ENCODE measurements around the gene INIP.

DNA sequence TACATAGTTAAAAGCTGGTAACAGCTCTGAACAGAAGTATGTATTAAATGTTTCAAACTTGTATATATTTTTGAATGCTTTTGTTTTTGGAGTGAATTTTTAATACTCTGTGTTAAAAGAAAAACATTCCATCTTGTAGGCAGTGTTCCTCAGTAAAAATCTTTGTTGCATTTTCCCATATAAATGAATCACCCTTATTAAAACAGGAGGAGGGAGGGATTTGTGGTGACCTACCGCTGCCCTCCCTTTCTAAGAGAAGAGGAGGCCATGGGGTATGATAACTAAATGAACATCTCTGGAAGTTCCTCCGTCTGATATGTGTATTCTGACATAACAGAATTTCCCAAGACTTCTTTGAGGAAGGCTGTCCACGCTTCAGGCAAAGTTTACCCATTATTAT, 53.4 kb downstream of the INIP start:
- TF ChIP-seq, protein P1, sequence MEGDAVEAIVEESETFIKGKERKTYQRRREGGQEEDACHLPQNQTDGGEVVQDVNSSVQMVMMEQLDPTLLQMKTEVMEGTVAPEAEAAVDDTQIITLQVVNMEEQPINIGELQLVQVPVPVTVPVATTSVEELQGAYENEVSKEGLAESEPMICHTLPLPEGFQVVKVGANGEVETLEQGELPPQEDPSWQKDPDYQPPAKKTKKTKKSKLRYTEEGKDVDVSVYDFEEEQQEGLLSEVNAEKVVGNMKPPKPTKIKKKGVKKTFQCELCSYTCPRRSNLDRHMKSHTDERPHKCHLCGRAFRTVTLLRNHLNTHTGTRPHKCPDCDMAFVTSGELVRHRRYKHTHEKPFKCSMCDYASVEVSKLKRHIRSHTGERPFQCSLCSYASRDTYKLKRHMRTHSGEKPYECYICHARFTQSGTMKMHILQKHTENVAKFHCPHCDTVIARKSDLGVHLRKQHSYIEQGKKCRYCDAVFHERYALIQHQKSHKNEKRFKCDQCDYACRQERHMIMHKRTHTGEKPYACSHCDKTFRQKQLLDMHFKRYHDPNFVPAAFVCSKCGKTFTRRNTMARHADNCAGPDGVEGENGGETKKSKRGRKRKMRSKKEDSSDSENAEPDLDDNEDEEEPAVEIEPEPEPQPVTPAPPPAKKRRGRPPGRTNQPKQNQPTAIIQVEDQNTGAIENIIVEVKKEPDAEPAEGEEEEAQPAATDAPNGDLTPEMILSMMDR (IDR thresholded peaks at IDR 0.05), result no peak
- TF ChIP-seq RARB (CRISPR knock-in tag; IDR thresholded peaks at IDR 0.05) (no peak), POLR2A (IDR thresholded peaks at IDR 0.05; ENCODE audit: low read length) (no peak), NFE2L2 (conservative IDR thresholded peaks at IDR 0.05; ENCODE audit: low read length) (no peak), ZFP36 (IDR thresholded peaks at IDR 0.05; ENCODE audit: borderline replicate concordance, partially characterized antibody) (no peak), NR3C1 (IDR thresholded peaks at IDR 0.05) (no peak), MYC (IDR thresholded peaks at IDR 0.05; ENCODE audit: borderline replicate concordance, low read length) (no peak), KDM5A (IDR thresholded peaks at IDR 0.05) (no peak), RAD21 (conservative IDR thresholded peaks at IDR 0.05 in 1 of 2, IDR thresholded peaks at IDR 0.05 in 1 of 2) (no peak), RNF2 (IDR thresholded peaks at IDR 0.05; ENCODE audit: borderline replicate concordance, low read depth) (no peak), RCOR1 (IDR thresholded peaks at IDR 0.05; ENCODE audit: low read depth, low read length) (no peak)
- TF ChIP-seq, protein P2, sequence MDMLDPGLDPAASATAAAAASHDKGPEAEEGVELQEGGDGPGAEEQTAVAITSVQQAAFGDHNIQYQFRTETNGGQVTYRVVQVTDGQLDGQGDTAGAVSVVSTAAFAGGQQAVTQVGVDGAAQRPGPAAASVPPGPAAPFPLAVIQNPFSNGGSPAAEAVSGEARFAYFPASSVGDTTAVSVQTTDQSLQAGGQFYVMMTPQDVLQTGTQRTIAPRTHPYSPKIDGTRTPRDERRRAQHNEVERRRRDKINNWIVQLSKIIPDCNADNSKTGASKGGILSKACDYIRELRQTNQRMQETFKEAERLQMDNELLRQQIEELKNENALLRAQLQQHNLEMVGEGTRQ (IDR thresholded peaks at IDR 0.05), result no peak
- TF ChIP-seq, protein P3, sequence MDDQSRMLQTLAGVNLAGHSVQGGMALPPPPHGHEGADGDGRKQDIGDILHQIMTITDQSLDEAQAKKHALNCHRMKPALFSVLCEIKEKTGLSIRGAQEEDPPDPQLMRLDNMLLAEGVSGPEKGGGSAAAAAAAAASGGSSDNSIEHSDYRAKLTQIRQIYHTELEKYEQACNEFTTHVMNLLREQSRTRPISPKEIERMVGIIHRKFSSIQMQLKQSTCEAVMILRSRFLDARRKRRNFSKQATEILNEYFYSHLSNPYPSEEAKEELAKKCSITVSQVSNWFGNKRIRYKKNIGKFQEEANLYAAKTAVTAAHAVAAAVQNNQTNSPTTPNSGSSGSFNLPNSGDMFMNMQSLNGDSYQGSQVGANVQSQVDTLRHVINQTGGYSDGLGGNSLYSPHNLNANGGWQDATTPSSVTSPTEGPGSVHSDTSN (IDR thresholded peaks at IDR 0.05), result no peak
- TF ChIP-seq, protein P4, sequence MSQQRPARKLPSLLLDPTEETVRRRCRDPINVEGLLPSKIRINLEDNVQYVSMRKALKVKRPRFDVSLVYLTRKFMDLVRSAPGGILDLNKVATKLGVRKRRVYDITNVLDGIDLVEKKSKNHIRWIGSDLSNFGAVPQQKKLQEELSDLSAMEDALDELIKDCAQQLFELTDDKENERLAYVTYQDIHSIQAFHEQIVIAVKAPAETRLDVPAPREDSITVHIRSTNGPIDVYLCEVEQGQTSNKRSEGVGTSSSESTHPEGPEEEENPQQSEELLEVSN (IDR thresholded peaks at IDR 0.05; ENCODE audit: borderline replicate concordance, low read depth), result no peak
